HepG2 (cell line): ENCODE data around the gene P2RX5. TPM values are rescaled to one million over a fixed set of nuclear protein-coding genes. Genes with fewer than 3 reads are reported as not detected.

Experiments
- POLR2AphosphoS5 ChIP-seq: IDR thresholded peaks from 2 replicates; pipeline ENCODE4 v1.6.1; 2012; ENCODE audit warnings: low read depth, low read length
- RERE ChIP-seq: IDR thresholded peaks from 2 replicates; pipeline ENCODE4 v1.6.1; 2016; ENCODE audit warnings: low read depth, missing genetic modification reagents, missing compliant biosample characterization
- ZBTB40 ChIP-seq, 2 experiments: fragments of 450-650 bp in 1 of 2; sonication (generic) in 1 of 2; formaldehyde crosslinking in 1 of 2; IDR thresholded peaks; 2 replicates each; pipeline versions ENCODE4 v1.6.1 to v1.8.0; 2016 to 2022; ENCODE audit warnings: antibody characterized with exemption in 1 of 2, mild to moderate bottlenecking in 1 of 2, missing genetic modification reagents in 1 of 2
- ZNF574 ChIP-seq: sonication (generic); formaldehyde crosslinking; IDR thresholded peaks from 2 replicates; pipeline ENCODE4 v1.4.0; 2020; ENCODE audit warnings: missing genetic modification reagents
- ZNF710 ChIP-seq: sonication (generic); formaldehyde crosslinking; IDR thresholded peaks from 2 replicates; pipeline ENCODE4 v1.5.0; 2020; ENCODE audit warnings: mild to moderate bottlenecking, missing genetic modification reagents, borderline replicate concordance
- polyA plus RNA-seq, 8 experiments: library from polyadenylated mRNA; depleted of rRNA in 3 of 8; stranded (reverse) in 7 of 8; unstranded in 1 of 8; fragments of >200 nt; fragmentation: Illumina TruSeq in 4 of 8; extraction: Trizol in 4 of 8; gene quantifications; 2 replicates each; pipeline versions ENCODE4 v1.2.1 to v1.2.3, GENCODE V29; 2011 to 2016; ENCODE audit warnings: low read depth in 4 of 8, missing spikeins in 1 of 8, mixed read lengths in 1 of 8; ENCODE audit not compliant: insufficient read depth in 1 of 8
- total RNA-seq, 5 experiments: library from RNA; depleted of rRNA; stranded (reverse); fragments of >200 nt; fragmentation: Illumina TruSeq; extraction: Trizol; gene quantifications; 2 replicates each; pipeline ENCODE4 v1.2.3, GENCODE V29; 2016; ENCODE audit warnings: low read depth in 1 of 5

Gene P2RX5
- total and polyA plus RNA-seq, 2 of the 13 experiments (the other 11 are each of a cell fraction or from before 2014, with no cell fraction given): 0.95 to 1.7 TPM

GRCh38 chr17:3636154-3636907 lies 59.6 kb downstream of the P2RX5 start, which contains the start of the genes CTNS and SHPK (continued):
- TF ChIP-seq RERE (no peak), POLR2AphosphoS5 (peak; percentile 86), ZNF710 (CRISPR knock-in tag) (0 out of 2 replicates have a peak, but pooled peaks have one; percentile 13), ZNF574 (CRISPR knock-in tag) (peak; percentile 71; the same call in 1 of the 2 replicates), ZBTB40 (IDR thresholded peaks at IDR 0.05) (no peak), ZBTB40 (CRISPR knock-in tag; IDR thresholded peaks at IDR 0.05) (0 out of 2 replicates have a peak, but pooled peaks have one; percentile 39)
